A673 (cell line): ENCODE results near the gene TNFRSF14.

Source experiments
- EZH2 ChIP-seq: fragments of 200-600 bp; sonication (generic); IDR thresholded peaks from 2 replicates; pipeline ENCODE4 v1.6.1; 2017; ENCODE audit warnings: borderline replicate concordance, low read depth, mild to moderate bottlenecking, mixed read lengths, antibody characterized with exemption, low read length; ENCODE audit not compliant: poor library complexity, severe bottlenecking
- TF ChIP-seq, protein P1 (sequence below): fragments of 300-800, 200-600 bp; sonication (generic); conservative IDR thresholded peaks from 2 replicates; pipeline ENCODE4 v1.5.1; 2017; ENCODE audit warnings: low read depth, mild to moderate bottlenecking, antibody characterized with exemption, low read length, moderate library complexity, mixed read lengths

DNA sequence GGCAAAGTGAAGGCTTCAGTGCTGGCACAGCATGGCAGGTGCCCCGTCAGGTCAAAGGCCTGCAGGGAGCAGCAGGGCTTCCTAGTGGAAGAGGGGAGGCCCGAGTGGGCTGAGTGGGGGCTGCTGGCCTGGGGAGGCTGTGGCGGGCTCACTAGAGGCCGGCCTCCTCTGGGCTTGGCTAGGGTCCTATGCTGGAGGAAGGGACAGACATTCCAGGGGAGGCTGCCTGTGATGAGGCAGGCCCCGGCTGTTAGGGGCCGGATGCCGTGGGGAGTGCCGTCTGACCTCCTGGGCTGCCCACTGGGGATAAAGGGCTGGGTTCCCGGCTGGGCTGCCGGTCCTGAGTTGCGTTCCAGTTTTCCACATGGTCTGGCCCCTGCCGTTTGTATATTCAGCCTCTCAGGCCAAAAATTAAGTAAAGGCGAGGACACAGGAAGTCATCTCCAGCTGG lies 51.5 kb downstream of the TNFRSF14 start:
- TF ChIP-seq, protein P1, sequence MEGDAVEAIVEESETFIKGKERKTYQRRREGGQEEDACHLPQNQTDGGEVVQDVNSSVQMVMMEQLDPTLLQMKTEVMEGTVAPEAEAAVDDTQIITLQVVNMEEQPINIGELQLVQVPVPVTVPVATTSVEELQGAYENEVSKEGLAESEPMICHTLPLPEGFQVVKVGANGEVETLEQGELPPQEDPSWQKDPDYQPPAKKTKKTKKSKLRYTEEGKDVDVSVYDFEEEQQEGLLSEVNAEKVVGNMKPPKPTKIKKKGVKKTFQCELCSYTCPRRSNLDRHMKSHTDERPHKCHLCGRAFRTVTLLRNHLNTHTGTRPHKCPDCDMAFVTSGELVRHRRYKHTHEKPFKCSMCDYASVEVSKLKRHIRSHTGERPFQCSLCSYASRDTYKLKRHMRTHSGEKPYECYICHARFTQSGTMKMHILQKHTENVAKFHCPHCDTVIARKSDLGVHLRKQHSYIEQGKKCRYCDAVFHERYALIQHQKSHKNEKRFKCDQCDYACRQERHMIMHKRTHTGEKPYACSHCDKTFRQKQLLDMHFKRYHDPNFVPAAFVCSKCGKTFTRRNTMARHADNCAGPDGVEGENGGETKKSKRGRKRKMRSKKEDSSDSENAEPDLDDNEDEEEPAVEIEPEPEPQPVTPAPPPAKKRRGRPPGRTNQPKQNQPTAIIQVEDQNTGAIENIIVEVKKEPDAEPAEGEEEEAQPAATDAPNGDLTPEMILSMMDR: no peak
- no peak for TF ChIP-seq EZH2
